ENCODE data around the gene OR6Y1. TPM values are rescaled to one million over a fixed set of nuclear protein-coding genes. Genes with fewer than 3 reads are reported as not detected.

The OR6Y1 gene, protein sequence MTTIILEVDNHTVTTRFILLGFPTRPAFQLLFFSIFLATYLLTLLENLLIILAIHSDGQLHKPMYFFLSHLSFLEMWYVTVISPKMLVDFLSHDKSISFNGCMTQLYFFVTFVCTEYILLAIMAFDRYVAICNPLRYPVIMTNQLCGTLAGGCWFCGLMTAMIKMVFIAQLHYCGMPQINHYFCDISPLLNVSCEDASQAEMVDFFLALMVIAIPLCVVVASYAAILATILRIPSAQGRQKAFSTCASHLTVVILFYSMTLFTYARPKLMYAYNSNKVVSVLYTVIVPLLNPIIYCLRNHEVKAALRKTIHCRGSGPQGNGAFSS
- not detected for total RNA-seq
- not detected for polyA plus RNA-seq
- long read RNA-seq, donor 1 = 0 reads
- long read RNA-seq, donor 2 = 0 reads
- long read RNA-seq, donor 3 = 0 reads

DNA sequence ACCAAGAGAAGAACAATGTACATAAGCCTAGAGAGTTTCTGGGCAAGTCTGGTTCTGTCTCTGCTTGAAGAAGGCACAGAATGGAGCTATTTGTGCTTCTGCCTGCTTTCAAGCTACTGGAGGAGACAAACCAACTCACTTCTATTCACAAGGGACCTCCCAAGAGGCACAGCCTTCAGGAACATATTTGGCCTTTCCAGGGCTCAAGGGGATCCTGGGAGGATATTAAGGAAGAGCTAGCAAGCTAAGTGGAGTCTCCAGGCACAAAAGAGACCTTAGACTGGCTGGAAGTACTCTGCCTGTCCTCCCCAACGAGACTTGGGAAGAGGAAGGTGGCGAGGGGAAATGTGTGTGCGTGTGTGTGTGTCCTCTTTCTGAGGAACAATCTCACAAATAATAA lies at the start of gene OR6Y1:
Gene OR6Y1, minus strand, starts transcription at position 54 of the 400 bp plus-strand sequence. CDS start 6,300 bp downstream, outside the sequence.
- ATAC-seq = peak in 7 of 8 donors; percentile 35 to 82 (median 55)
- Histone ChIP-seq H3K27ac (peak within 1 kb of the TSS in 7 of 10 donors; percentile 4 to 55 (median 28)), H3K27me3 (no peaks in the 10 kb centered on the region), H3K4me1 (no peaks in the 10 kb centered on the region), H3K4me3 (peak within 1 kb of the TSS in 2 of 10 donors; percentile 2 to 6), H3K36me3 (no peaks in the 10 kb centered on the region), H3K9me3 (no peaks in the 10 kb centered on the region)
- no peak for TF ChIP-seq CTCF (IDR thresholded peaks at IDR 0.05)
- peak in 1 of 2 donors; percentile 21 for DNase-seq
- 57 to 81% methylated on average over 3 of the region's 3 CpGs for WGBS, 2 donors
- intact Hi-C loops (cut with DNase I) = no loop called here

DNA sequence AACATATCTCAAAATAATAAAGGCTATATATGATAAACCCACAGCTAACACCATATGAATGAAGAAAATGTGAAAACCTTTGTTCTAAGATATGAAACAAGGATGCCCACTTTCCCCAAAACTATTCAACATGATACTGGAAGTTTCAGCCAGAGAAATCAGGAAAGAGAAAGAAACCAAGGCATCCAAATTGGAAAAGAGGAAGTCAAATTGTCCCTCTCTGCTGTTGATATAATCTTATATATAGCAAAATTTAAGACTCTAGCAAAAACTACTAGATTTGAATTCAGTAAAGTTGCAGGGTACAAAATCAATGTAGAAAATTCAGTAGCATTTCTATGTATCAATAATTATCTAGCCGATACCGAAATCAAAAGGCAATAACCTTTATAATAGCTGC lies 46.5 kb upstream of the OR6Y1 start:
- no peaks in the 10 kb centered on the region for H3K4me1 ChIP-seq
- no peak overlapping the region for H3K27ac ChIP-seq
- no peaks in the 10 kb centered on the region for H3K27me3 ChIP-seq
- H3K4me3 ChIP-seq = no peak overlapping the region
- peaks cover 0 to 49% (median 13%) of the 10 kb centered on the region in 11 donors for H3K9me3 ChIP-seq
- WGBS, 2 donors = 49 to 81% methylated on average over 2 of the region's 2 CpGs
- no peaks in the 10 kb centered on the region for H3K36me3 ChIP-seq
- no peak for TF ChIP-seq CTCF (IDR thresholded peaks at IDR 0.05)
- ATAC-seq (no peak), DNase-seq (no peak)
- intact Hi-C loops (cut with DNase I) = no loop called here

GRCh38 chr1:158586942-158587341 lies 32.7 kb upstream of the OR6Y1 start:
- Histone ChIP-seq H3K4me1 (no peaks in the 10 kb centered on the region), H3K27me3 (no peaks in the 10 kb centered on the region), H3K9me3 (peaks cover 0 to 33% (median 9%) of the 10 kb centered on the region in 11 donors), H3K4me3 (no peak overlapping the region), H3K27ac (no peak overlapping the region), H3K36me3 (no peaks in the 10 kb centered on the region)
- intact Hi-C loops (cut with DNase I) = no loop called here
- no peak for TF ChIP-seq CTCF (IDR thresholded peaks at IDR 0.05)
- ATAC-seq (no peak), DNase-seq (no peak)
- 85 to 94% methylated on average over 1 of the region's 1 CpG for WGBS, 2 donors

DNA sequence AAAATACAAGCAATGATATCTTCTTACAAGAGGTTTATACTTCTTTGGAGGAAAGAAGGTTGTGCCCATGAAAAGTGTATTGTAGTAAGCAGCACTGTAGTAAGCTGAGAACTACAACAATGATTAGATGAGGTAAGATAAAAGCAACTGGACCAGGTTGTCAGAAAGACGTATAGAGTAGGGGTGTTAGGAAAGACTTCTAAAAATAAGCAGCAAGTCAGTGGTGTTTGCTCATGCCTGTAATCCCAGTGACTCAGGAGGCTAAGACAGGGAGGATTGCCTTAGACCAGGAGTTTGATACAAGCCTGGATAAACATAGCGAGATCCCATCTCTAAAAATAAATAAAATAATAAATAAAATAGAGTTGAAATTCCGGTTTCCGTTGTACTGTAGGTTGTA lies 29.8 kb upstream of the OR6Y1 start:
- TF ChIP-seq CTCF (IDR thresholded peaks at IDR 0.05) = no peak
- no peak for DNase-seq
- Histone ChIP-seq H3K4me3 (no peak overlapping the region), H3K4me1 (no peaks in the 10 kb centered on the region), H3K36me3 (no peaks in the 10 kb centered on the region), H3K27me3 (no peaks in the 10 kb centered on the region), H3K9me3 (peaks cover 0 to 31% (median 8%) of the 10 kb centered on the region in 11 donors), H3K27ac (no peak overlapping the region)
- no peak for ATAC-seq
- intact Hi-C loops (cut with DNase I) = no loop called here
- WGBS, 2 donors = 56 to 57% methylated on average over 4 of the region's 4 CpGs
